NT2/D1 (cell line): Measurements from ENCODE around the gene RASL11A.
"Not testable (repeated sequence)": the region's sequence is repeated elsewhere in the genome, so short reads cannot be mapped to it uniquely, and the experiment has no call there.

ENCODE experiments used
- DNase-seq: peaks from one replicate; pipeline ENCODE4 v3.0.0-alpha.2; 2011; ENCODE audit warnings: low read depth, low spot score
- H3K27me3 ChIP-seq: 2 replicates; pipeline ENCODE4 v1.6.0; 2011; ENCODE audit warnings: mild to moderate bottlenecking; ENCODE audit not compliant: insufficient read length, insufficient read depth
- H3K36me3 ChIP-seq: 2 replicates; pipeline ENCODE4 v1.6.1; 2011; ENCODE audit warnings: mild to moderate bottlenecking, low read length, mixed read lengths; ENCODE audit not compliant: insufficient read depth, insufficient read length
- H3K4me1 ChIP-seq: 2 replicates; pipeline ENCODE4 v1.5.1; 2011; ENCODE audit not compliant: insufficient read depth, insufficient read length
- H3K4me3 ChIP-seq: 2 replicates; pipeline ENCODE4 v1.5.1; 2011; ENCODE audit warnings: low read depth; ENCODE audit not compliant: insufficient read length
- H3K9ac ChIP-seq: 2 replicates; pipeline ENCODE4 v1.6.0; 2011; ENCODE audit warnings: low read depth; ENCODE audit not compliant: insufficient read length
- H3K9me3 ChIP-seq: 2 replicates; pipeline ENCODE4 v1.5.1; 2011; ENCODE audit warnings: mild to moderate bottlenecking, low read length; ENCODE audit not compliant: insufficient read depth
- SUZ12 ChIP-seq: IDR thresholded peaks from 2 replicates; pipeline ENCODE4 v1.6.1; 2011; ENCODE audit not compliant: insufficient read length, insufficient read depth; ENCODE audit errors: extremely low read depth
- YY1 ChIP-seq: IDR thresholded peaks from 2 replicates; pipeline ENCODE4 v1.6.1; 2011; ENCODE audit not compliant: insufficient read length, insufficient read depth
- ZNF274 ChIP-seq: IDR thresholded peaks from 2 replicates; pipeline ENCODE4 v1.6.1; 2011; ENCODE audit warnings: mild to moderate bottlenecking, low read depth, low read length

RASL11A gene

DNA sequence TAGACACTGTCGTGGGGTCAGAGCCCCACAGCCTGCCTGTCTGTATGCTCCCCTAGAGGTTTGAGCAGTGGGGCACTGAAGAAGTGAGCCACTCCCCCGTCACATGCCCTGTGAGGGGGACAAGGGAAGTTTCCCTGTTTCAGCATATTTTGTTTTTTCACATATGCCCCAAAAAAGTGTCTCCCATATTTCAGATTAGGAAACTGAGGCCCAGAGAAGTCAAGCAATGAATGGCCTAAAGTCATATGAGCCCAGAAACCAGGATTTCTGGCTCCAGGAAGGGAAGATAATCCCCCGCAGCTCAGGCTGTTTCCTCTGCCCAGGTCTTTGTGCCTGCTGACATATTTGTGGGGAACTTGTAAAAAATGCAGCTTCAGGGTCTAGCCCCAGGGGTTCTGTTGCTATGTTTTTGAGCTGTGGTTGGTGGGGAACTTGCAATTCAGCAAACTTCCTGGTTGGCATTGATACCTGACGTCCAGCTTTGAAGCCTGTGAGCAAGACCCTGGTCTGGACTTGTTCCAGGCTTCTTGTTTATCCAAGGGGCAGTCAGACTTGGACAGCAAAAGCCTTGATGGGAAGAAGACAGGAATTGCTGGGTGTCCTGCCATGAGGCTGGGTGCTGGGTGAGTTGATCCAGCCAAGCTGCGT lies 9.5 kb downstream of the RASL11A start:
- peaks cover 10% of the 10 kb centered on the region; the same call in 1 of the 2 replicates for H3K9me3 ChIP-seq
- H3K27me3 ChIP-seq, result no peaks in the 10 kb centered on the region
- no peaks in the 10 kb centered on the region for H3K4me1 ChIP-seq
- DNase-seq, result no peak
- no peak overlapping the region for H3K4me3 ChIP-seq
- TF ChIP-seq YY1, result no peak
- no peaks in the 10 kb centered on the region for H3K36me3 ChIP-seq
- no peak overlapping the region for H3K9ac ChIP-seq

DNA sequence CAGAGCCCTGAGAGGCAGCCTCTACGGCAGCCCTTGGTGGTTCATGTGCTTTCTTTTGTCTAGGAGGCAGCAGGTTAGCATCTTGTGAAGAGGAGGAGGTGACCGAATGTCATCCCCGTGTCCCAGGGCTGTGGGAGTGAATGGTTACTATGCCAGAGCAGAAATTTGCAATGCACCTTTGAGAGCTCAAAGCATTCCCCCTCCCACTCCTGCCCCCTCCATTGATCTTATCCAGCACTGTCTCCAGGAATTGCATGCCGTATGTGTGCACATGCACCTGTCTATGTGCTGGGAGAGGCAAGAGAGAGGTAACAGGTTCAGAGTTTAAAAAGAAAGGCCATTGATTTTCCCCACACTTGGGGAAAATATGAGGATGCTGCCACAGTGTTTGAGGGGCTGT lies 10.2 kb downstream of the RASL11A start:
- TF ChIP-seq ZNF274, result no peak
- TF ChIP-seq YY1, result no peak
- TF ChIP-seq SUZ12, result no peak
- H3K9ac ChIP-seq, result no peak overlapping the region

DNA sequence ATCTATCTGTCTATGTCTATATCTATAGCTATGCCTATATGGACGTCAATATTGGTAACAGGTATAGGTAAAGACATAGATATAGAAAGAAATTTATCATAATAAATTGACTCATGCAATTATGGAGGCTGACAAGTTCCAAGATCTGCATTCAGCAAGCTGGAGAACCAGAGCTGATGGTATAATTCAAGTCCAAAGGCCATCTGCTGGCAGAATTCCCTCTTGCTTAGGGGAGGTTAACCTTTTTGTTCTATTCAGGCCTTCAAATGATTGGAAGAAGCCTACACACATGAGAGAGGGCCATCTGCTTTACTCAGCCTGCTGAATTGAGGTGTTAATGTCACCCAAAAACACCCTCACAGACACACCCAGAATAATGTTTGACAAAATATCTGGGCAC lies 10.8 kb downstream of the RASL11A start:
- TF ChIP-seq YY1, result no peak
- no peaks in the 10 kb centered on the region for H3K9me3 ChIP-seq
- DNase-seq, result no peak
- no peak overlapping the region for H3K4me3 ChIP-seq
- H3K36me3 ChIP-seq, result no peaks in the 10 kb centered on the region
- no peaks in the 10 kb centered on the region for H3K27me3 ChIP-seq
- H3K9ac ChIP-seq, result no peak overlapping the region
- H3K4me1 ChIP-seq, result no peaks in the 10 kb centered on the region

More for the DNA sequence above, 10.2 kb downstream of the RASL11A start:
- no peak for DNase-seq
- Histone ChIP-seq H3K4me3 (no peak overlapping the region), H3K4me1 (no peaks in the 10 kb centered on the region), H3K9me3 (peaks cover 3% of the 10 kb centered on the region; the same call in 1 of the 2 replicates), H3K36me3 (no peaks in the 10 kb centered on the region), H3K27me3 (no peaks in the 10 kb centered on the region)

DNA sequence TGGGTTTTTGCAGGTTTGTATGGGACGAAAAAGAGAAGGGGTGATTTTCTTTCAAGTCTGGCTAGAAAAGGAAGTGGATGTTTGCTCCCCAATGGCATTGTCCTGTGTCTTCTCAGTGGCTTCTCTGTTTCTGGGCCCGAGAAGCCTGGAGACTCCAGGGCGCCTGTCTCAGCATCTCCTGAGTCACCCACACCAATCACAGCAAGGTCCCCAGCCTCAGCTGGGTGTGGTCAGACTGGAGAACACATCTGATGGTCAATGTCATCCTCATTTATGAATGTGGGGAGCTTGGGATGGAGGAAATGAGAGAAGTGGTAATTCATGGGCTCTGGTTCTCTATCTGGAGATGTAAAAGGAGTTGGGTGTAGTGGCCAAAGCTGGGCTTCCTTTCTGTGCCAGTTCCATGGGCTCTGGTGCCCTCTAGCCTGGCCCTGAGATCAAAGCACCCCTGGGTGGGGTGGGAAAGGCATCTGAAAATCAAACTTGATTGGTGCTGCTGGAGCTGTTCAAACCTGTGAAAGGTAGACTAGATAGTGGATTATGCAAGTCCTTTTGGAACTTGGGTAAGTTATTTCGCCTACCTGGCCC lies 13.4 kb downstream of the RASL11A start:
- TF ChIP-seq SUZ12 (no peak), ZNF274 (no peak), YY1 (no peak)
- DNase-seq, result no peak
- H3K9ac ChIP-seq, result no peak overlapping the region
- no peak overlapping the region for H3K4me3 ChIP-seq
- no peaks in the 10 kb centered on the region for H3K36me3 ChIP-seq
- H3K9me3 ChIP-seq, result no peaks in the 10 kb centered on the region
- H3K4me1 ChIP-seq, result no peaks in the 10 kb centered on the region
- H3K27me3 ChIP-seq, result no peaks in the 10 kb centered on the region

DNA sequence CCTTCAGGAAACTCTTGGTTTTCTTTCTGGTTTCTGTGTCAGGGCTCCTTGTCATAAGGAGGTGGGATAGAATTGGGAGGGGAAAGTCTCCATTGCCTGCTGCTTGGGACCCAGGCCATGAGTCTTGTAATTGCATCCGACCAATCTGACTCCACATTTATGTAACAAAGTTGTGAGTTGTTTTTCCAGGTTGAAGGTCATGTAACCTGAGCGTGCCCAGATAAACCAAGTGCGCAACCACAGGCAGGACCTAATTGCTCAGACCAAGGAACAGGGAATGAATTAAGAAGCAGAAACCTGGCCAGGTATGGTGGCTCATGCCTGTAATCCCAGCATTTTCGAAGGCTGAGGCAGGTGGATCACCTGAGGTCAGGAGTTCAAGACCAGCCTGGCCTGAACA lies 17.8 kb downstream of the RASL11A start:
- H3K36me3 ChIP-seq, result no peaks in the 10 kb centered on the region
- H3K4me1 ChIP-seq, result no peaks in the 10 kb centered on the region
- H3K9ac ChIP-seq, result no peak overlapping the region
- no peak for DNase-seq
- TF ChIP-seq YY1 (no peak), ZNF274 (no peak), SUZ12 (no peak)
- H3K9me3 ChIP-seq, result no peaks in the 10 kb centered on the region
- H3K27me3 ChIP-seq, result no peaks in the 10 kb centered on the region
- H3K4me3 ChIP-seq, result no peak overlapping the region

DNA sequence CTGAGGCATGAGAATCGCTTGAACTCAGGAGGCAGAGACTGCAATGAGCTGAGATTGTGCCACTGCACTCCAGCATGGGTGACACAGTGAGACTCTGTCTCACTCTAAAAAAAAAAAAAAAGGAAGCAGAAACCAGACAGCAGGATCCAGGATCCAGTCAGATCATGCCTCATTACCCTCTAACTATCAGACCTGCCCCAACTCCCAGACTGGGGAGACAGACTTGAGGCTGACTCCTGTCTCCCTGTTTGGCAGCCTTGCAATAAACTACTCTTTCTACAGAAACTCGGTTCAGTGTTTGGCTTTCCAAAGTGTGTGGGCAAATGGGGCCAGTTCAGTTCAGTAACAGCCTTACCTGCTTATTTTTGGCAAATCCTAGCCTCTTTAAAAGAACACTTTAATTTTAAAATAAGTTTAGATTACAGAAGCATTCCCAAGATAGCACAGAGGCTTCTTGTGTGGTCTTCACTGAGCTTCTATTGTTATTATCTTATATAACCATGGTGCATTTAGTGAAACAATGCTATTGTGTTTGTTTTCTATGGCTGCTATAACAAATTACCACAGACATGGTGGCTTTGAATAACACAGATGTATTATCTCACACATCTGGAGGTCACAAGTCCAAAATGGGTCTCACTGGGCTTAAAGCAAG lies 18.5 kb downstream of the RASL11A start:
- no peak for DNase-seq

DNA sequence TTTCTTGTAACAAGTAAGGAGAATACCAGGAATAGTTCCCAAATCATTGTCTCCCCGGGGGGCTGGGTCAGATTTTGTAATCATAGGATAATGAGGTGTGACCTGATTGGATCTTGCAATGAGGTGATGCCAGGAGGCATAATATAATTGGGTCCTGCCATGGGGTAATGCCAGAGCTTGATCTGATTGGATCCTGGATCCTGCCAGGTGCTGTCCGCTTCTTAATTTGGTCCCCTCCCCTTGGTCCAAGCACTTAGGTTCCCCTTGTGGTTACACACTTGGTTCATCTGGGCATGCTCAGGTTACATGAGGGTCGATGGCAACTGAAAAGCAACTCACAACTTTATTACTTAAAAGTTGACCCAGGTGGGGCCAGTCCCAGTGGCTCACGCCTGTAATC lies 20.1 kb downstream of the RASL11A start:
- H3K36me3 ChIP-seq, result no peaks in the 10 kb centered on the region
- no peaks in the 10 kb centered on the region for H3K9me3 ChIP-seq
- H3K9ac ChIP-seq, result no peak overlapping the region
- DNase-seq, result no peak
- no peaks in the 10 kb centered on the region for H3K27me3 ChIP-seq
- H3K4me1 ChIP-seq, result no peaks in the 10 kb centered on the region
- TF ChIP-seq SUZ12 (no peak), YY1 (no peak), ZNF274 (no peak)
- no peak overlapping the region for H3K4me3 ChIP-seq

More for the DNA sequence above, 18.5 kb downstream of the RASL11A start:
- Histone ChIP-seq H3K4me3 (no peak overlapping the region), H3K9ac (no peak overlapping the region), H3K27me3 (no peaks in the 10 kb centered on the region), H3K9me3 (no peaks in the 10 kb centered on the region), H3K4me1 (no peaks in the 10 kb centered on the region), H3K36me3 (no peaks in the 10 kb centered on the region)
- TF ChIP-seq YY1, result no peak
- no peak for TF ChIP-seq ZNF274
- TF ChIP-seq SUZ12, result no peak

DNA sequence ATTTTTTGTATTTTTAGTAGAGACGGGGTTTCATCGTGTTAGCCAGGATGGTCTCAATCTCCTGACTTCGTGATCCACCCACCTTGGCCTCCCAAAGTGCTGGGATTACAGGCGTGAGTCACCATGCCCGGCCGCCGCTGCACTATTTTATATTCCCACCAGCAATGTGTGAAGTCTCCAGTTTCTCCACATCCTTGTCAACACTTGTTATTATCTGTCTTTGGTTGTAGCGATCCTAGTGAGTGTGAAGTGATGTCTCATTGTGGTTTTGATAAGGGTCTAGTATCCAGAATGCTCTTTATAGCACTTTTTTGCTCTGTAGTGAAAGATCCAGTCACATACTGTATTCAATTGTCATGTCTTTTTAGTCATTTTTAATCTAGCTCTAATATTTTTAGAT lies 21.3 kb downstream of the RASL11A start:
- H3K9me3 ChIP-seq, H3K4me1 ChIP-seq, H3K9ac ChIP-seq, H3K36me3 ChIP-seq, H3K27me3 ChIP-seq, DNase-seq, H3K4me3 ChIP-seq: not testable (repeated sequence)
